Progenitor cell of endocrine pancreas (in vitro differentiated cells): ENCODE data around the gene ORC4. TPM values are rescaled to one million over a fixed set of nuclear protein-coding genes. Genes with fewer than 3 reads are reported as not detected.

Experiments
- DNase-seq: peaks from one replicate; pipeline ENCODE4 v3.0.0; 2021; ENCODE audit warnings: low spot score; ENCODE audit not compliant: unreplicated experiment
- H3K27ac Mint-ChIP-seq: 2 replicates; pipeline ENCODE4 v1.8.0; 2021; ENCODE audit warnings: mild to moderate bottlenecking, moderate library complexity, mixed read lengths
- H3K27me3 Mint-ChIP-seq: 2 replicates; pipeline ENCODE4 v1.8.0; 2021; ENCODE audit warnings: mixed read lengths
- H3K36me3 Mint-ChIP-seq: 2 replicates; pipeline ENCODE4 v1.8.0; 2022; ENCODE audit warnings: mixed read lengths; ENCODE audit not compliant: insufficient read depth
- H3K4me1 Mint-ChIP-seq: 2 replicates; pipeline ENCODE4 v1.8.0; 2021; ENCODE audit warnings: low read depth, mixed read lengths
- H3K4me3 Mint-ChIP-seq: 2 replicates; pipeline ENCODE4 v1.8.0; 2021; ENCODE audit warnings: low read depth, mild to moderate bottlenecking, moderate library complexity, mixed read lengths
- H3K9me3 Mint-ChIP-seq: 2 replicates; pipeline ENCODE4 v1.8.0; 2021; ENCODE audit warnings: low read depth, mixed read lengths
- CTCF ChIP-seq: fragments of 200-600 bp; sonication (generic); IDR thresholded peaks from one replicate; pipeline ENCODE4 v1.5.0; 2021; ENCODE audit warnings: antibody characterized with exemption, mild to moderate bottlenecking; ENCODE audit not compliant: unreplicated experiment
- total RNA-seq: library from RNA; stranded (reverse); gene quantifications from 2 replicates; pipeline ENCODE4 v1.2.1, GENCODE V29; 2021

ORC4 gene
- total RNA-seq, 1 donor from 2014 or later: 77.1 TPM

GRCh38 chr2:148042219-148042618, 21.7 kb upstream of the ORC4 start:
- Mint-ChIP-seq H3K9me3 (no peaks in the 10 kb centered on the region), H3K36me3 (no peaks in the 10 kb centered on the region), H3K27ac (no peak overlapping the region), H3K4me3 (no peak overlapping the region), H3K27me3 (no peaks in the 10 kb centered on the region), H3K4me1 (peaks cover 3% of the 10 kb centered on the region)
- no peak for DNase-seq
- no peak for TF ChIP-seq CTCF

- Mint-ChIP-seq H3K27ac (no peak overlapping the region), H3K4me1 (no peaks in the 10 kb centered on the region), H3K27me3 (no peaks in the 10 kb centered on the region), H3K4me3 (no peak overlapping the region), H3K36me3 (no peaks in the 10 kb centered on the region), H3K9me3 (no peaks in the 10 kb centered on the region)
- no peak for DNase-seq
- no peak for TF ChIP-seq CTCF
These were observed 19.2 kb upstream of the ORC4 start for GRCh38 chr2:148039783-148040182.

GRCh38 chr2:148032215-148032614, 11.7 kb upstream of the ORC4 start:
- no peak for TF ChIP-seq CTCF
- DNase-seq: no peak
- Mint-ChIP-seq H3K9me3 (no peaks in the 10 kb centered on the region), H3K4me3 (no peak overlapping the region), H3K36me3 (no peaks in the 10 kb centered on the region), H3K4me1 (peaks cover 15% of the 10 kb centered on the region), H3K27ac (no peak overlapping the region), H3K27me3 (no peaks in the 10 kb centered on the region)

- H3K27ac Mint-ChIP-seq: no peak overlapping the region
- H3K36me3 Mint-ChIP-seq: no peaks in the 10 kb centered on the region
- no peaks in the 10 kb centered on the region for H3K9me3 Mint-ChIP-seq
- no peak for DNase-seq
- no peaks in the 10 kb centered on the region for H3K27me3 Mint-ChIP-seq
- peaks cover 15% of the 10 kb centered on the region for H3K4me1 Mint-ChIP-seq
- no peak for TF ChIP-seq CTCF
- no peak overlapping the region for H3K4me3 Mint-ChIP-seq
These were observed 10.6 kb upstream of the ORC4 start for GRCh38 chr2:148031152-148031551.

GRCh38 chr2:148028781-148029180, 8.2 kb upstream of the ORC4 start:
- H3K36me3 Mint-ChIP-seq: no peaks in the 10 kb centered on the region
- H3K27me3 Mint-ChIP-seq: no peaks in the 10 kb centered on the region
- peaks cover 20% of the 10 kb centered on the region for H3K4me1 Mint-ChIP-seq
- H3K9me3 Mint-ChIP-seq: no peaks in the 10 kb centered on the region
- H3K4me3 Mint-ChIP-seq: no peak overlapping the region
- no peak for TF ChIP-seq CTCF
- DNase-seq: no peak
- no peak overlapping the region for H3K27ac Mint-ChIP-seq
